Measurements from ENCODE around the gene KCNN3.

The KCNN3 gene

DNA sequence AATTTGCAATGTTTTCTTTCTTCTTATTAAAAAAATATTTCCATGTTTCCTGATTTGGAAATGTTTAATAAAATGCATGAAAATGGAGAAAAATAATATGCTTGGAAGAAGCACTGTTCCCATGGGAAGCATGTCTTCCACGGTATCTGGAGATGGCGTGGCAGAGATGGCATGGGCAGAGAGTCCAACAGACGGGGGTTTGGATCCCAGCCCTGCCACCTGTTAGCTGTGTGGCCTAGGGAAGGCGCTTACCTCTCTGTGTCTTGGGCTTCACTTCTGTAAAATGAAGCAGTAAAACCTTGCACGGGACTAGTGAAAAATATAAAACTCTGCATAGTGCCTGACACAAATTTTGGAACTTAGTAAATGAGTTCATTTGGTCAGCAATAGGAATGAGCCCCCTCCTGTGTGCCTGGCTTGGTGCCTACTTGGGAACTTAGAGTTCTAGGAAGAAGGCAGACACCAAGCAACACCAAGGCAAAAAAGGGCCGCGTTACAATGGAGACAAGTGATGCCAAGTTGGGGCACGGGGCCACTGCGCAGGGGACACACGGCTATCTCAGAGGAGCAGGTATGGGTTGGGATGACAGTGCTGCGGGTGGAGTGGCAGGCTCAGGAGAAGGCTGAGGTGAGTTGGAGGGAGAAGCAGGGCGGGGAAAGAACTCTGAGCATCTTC, 124.2 kb downstream of the KCNN3 start:
- no peak for DNase-seq

DNA sequence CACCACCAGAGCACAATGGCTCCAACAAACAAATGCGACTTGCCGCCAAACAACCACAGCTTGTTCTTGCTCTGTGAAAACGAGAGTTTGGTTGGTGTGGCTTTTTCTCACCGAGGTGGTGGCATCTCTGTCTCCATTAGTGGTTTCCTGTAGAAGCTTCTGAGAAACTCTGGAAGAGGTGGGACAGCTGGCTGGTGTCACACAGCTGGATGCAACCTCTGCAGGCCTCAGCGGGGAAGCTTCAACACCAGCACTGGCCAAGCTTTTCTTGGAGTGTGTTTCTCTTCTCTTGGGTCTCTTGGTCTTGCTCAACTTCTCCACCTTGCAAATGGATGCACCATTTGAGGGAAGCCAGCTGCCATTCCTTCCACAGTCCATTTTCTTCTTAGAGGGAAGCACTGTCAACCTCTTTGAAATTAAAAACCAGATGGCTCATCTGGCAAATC, 124.8 kb downstream of the KCNN3 start:
- no peak for DNase-seq

DNA sequence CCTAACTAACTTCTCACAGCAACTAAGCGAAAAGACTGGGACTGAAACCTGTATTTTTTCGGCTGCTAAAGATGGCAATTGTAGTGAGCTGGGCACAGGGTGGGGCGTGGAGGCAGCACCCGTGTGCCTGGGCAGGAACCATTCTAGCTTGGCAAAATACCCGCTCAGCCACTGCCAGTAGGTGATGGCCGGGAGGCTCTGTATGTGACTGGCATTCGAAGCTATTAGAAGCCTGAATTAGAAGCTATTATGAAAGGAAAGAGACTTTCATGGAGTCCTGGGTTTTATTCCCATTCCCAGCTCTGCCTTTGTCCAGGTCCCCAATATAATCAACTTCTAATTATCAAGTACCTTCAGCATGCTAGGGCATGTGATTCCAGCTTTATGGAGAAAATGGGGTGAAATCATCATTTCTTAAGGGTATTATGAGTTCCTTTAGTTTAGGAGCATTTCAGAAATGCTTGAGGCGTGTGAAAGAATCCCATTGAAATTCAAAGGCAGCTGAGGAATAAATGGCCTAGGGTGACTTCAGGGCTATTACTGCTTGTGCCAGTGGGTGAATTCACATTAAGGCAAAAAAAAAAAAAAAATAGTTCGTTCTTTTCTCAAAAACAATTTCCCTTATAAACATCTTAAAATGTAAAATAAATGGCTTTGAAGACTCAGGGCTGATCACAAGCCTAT, 125.6 kb downstream of the KCNN3 start:
- no peak for DNase-seq

DNA sequence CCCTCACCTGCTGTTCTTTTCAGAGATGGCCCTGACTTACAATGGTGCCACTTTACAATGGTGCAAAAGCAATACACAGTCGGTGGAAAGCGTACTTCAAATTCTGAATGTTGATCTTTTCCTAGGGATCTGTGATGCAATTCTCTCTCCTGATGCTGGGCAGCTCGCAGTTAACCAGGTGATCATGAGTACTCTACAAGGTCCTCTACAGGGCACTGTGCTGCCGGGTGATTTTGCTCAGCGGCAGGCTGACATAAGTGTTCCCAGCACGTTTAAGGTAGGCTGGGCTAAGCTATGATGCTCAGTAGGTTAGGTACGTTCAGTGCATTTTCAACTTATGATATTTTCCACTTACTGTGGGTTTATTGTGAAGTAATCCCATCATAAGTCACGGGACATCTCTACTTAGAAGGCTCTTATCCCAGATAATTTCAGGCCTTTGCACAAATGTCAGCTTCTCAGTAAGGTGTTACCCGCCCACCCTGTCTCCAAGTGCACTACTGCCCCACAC, 126.5 kb downstream of the KCNN3 start:
- DNase-seq, result no peak

DNA sequence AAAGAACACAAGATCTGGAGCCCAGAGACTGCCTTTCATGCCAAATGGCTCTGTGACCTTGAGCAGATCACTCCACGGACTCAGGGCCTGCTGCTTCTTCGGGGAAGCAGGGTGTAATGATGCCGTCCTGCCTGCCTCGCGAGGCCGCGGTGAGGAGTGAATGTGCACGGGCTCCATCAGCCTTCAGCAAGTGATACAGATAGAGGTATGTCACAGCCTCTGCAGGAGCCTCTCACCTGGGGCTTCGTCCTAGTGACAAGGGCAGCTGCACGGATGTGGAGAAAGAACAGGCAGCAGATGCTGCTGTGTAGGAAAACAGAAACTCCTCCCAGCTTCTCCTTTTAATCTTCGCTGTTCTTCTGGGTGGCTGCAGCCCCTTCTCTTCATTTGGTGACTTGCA, 127.5 kb downstream of the KCNN3 start:
- DNase-seq, result no peak

DNA sequence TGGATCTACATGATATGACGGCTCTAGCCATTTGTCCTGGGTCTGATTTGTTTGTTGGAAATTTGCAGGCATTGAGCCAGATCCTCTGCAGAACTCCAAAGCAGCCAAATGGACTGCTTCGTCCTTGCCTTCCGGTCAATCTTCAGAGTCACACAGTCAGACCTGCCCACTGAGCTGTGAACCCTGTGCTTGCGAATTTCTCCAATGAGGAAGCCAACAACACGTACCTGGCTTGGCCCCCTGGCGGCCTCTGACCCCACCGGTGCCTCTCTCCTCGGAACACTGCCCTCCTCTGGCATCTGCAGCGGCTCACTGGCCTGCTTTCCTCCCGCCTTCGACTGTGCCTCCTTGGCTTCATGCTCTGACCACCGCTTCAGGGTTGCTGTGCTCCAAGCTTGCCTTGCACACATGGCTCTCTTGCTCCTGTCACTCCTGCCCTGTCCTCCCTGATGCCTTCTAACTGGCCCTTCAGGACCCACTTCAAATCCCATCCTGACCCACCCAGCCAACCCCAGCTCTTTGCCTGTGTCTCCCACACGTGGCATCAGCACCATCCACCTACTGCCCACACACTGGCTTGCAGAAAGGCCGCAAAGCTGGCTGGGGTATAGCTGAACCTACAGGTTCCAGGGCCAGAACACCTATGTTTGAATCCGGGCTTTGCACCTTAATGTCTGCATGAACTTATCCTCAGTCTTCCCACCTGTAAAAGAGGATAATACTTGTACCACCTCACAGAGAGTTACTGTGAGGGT, 128.2 kb downstream of the KCNN3 start:
- DNase-seq, result peak; percentile 40

DNA sequence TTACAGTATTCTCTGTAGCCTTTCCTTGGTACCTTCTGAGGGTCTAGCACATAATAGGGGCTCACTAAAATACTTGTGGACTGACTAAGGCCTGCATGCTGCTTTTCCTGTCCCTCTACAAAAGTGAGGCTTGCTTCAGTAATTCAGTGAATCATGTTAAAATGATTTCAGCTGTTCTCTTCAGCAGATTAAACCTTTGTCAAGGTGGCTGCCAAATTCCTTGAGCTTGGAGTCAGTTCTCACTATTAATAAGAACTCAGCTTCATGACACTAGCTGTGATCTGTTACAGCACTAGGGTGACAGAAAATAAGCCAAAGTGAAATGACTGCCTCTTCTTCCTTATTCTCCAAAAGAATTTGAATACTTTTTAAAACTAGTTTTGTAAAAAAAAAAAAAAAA, 128.8 kb downstream of the KCNN3 start:
- no peak for DNase-seq

DNA sequence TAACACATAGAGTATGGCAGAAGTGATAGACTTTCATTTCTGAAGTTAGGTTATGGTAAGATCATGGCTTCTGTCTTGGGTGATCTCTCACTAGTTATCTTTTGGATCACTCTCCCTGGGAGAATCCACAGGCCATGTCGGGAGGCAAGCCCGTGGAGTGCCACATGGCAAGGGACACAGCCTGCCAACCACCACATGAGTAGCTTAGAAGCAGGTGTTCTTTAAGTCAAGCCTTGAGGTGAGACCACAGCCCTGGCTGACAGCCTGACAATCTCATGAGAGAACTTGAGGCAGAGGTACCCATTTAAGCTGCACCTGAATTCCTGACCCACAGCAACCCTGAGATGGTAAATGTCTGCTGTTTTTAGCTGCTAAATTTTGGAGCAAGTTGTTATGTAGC, 130.4 kb downstream of the KCNN3 start:
- no peak for DNase-seq

DNA sequence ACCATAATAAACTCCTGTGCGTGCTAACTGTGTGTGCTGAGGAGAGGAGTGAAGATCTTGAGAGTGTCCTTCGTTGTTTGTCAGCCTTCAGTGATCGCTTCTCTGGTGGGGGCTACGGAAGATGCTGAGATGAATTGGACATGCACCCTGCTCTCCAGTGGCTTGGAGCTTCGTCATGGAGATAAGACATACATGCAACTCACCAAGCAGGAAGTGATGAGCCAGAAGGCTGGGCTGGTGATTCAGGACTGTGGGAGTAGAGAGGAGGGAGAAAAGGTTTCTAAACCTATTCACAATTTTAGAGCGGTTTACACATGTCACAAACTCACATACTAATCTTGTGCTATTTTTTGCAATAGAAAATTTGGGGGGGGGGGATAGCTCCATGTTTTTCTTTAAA, 133.2 kb downstream of the KCNN3 start:
- DNase-seq, result no peak

DNA sequence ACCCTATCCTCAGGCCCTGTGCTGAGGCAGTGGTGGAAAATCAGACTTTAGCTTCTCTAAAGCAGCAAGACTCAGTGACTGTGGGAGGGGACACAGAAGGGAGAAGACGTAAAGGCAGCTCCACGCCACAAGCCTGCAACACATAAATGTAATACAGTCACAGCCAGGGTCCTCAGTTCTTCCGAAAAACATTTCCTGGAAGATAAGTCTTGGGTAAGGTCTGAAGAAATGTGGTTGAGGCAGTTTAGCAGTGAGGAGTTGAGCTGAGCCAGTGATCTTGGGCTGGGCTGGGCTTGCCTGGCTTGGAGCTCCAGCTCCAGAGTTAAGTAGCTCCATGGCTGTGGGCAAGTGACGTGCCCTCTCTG, 134.3 kb downstream of the KCNN3 start:
- no peak for DNase-seq

DNA sequence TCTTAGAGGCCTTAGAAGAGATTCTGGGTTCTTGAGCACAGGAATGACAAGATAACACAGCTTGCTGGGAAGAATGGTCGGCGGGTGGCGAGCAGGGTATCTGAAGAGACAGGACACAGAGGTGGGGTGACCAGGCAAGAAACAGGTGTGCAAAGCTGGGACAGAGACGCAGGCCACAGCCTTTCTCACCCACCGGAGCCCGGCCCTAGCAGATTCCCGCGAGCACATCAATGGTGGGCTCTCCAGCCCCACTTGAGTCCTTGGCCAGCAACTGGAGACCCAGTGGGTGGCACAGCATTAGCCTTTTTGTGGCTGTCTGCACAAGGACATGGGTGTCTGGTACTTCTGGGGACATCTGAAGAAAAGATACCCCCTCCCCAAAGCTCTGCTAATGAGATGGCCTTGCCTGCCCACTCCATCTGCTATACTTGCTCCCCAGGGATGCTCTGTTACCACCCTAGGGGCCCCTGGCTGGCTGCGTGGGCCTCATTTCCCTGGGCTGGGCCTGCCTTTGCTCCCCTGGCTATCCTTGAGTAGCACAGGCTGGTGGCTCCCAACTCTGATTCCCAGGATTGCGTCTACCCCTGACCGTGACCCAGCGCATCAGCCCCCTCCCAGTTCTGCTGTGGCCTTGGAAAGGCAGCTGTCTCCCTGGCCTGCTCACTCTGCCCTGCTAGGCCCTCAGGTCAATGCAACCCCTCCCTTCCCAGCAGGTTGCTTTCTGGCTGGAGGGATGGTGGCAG, 134.8 kb downstream of the KCNN3 start:
- no peak for DNase-seq

DNA sequence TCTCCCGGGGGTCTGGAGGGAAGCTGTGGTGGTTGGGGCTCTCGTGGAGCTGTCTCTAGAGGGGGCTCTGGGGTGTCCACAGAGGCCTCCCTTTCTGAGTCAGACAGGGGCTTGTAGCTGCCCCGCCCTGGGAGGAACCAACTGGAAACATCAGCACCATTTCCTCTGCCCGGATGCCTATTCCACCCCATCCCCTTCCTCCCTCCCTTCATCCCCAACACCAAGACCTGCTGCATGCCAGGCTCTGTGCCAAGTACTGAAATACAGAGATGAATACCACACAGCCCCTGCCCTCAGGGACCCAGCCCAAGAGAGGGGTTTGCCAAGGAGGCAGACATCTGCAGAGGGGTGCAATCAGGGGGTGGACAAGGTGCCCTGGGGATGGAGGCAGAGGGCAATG, 136.5 kb downstream of the KCNN3 start:
- DNase-seq, result no peak

DNA sequence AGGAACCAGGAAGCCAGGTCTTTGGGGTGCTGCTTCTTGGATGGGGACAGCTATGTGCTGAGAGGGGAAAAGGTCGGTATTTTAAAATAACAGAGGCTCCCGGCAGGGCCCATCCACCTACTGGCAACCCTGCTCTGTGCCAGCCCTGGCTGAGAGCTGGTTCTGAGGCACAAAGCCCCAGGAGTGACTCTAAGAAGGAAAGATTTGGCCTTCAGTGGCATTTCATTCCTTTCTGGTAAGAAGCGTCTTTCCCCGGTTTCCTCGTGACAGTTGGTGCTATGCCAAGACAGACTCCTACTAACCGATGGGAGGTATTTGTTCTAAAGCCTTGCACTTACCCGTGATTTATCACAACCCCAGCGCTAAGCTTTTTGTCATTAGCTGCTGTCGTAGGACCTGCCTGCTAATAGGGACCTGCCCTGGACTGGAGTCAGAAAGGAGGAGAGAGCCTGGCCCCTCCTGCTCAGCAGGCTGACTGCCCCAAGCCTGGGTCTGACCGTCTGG, 139.0 kb downstream of the KCNN3 start:
- no peak for DNase-seq

DNA sequence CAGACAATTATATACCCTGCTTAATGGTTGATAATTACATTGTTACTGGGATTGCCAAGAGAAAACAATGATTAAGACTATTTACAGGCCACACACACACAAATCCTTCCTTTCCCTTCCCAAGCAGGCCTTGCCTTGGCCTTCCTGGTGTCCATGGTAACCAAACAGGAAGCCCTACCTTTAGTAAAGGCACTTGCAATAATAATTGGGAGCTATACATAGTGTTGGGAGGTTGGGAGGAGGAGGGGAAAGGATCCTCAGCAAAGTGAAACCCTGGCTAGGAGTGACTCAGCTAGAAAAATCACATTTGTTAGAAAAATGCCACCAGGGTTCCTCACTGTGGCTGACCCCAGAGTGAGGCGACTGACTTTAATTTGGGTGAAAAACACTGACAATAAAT, 139.8 kb downstream of the KCNN3 start:
- DNase-seq, result no peak

DNA sequence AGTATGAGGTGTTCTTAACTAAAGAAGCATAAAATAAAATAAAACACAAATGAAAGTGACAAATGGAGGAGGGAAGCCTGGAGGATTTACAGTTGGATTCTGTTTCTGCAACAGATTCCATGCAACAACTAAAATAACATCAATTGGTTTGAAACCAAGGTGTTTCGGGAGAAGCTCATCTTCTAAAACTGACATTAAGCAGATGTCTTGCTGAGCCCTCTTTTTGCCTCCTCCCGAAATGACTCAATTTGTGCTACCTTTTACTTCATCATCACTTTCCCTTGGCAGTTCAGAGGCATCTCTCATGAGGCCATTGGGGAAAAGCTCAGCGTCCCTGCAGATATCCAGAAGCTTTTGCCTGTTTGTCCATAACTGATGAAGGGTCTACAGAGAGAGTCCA, 140.5 kb downstream of the KCNN3 start:
- no peak for DNase-seq

DNA sequence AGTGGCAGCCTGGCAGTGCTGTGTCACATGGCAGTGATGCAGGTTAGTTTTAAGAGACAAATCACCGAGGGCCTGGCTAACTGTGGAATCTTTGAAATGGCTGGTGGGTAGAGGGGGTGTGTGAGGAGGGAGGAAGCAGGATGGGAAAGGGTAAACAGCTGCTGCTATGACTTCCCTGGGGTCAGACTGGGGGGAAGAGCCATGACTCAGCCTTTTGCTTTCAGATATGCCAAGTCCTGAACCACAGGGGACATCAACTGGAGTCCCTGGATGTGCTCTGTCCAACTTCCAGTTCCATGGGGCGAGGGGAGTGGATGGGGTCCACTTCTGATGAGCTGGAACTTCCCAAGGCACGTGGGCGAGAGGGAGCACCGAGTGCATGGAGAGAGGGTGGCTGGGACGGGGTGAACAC, 141.0 kb downstream of the KCNN3 start:
- DNase-seq, result no peak

DNA sequence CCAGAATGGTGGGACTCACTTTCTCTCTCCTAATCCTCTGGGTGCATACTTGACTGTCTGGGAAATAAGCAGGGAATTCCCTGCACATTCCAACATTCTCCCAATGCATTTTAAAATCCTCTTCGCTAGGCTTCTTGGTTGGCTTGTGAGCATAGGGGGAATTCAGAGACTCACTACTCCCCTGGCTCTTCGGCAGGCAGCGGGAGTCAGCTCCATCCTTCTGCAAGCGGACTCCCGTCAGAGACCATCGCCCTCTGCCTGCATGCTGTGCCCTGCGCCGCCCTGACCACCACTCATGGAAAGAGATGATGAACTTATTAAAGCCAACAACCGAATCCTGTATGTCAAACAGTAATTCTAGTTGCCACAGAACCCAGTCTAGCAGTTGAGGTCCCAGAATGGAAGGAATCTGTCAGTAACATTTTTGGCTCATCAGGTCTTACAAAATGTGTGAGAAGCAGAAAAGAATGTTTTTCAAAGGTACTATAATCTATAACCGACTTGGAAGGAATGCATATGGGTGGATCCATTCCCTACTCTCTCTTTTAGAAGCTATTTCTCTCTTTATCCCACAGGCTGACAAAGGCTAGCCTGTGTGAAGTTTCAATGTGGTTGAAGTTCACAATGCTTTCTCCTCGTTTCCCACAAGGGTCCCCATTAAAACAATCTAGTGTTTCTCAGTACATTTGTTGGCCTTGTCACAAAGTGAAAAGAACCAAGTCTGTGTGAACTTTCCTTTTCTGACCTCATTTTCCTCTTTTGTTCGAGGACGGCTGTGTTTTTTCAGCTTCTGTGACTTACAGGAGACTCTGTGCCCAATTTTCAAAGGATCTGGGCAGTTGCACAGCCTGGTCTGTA, 143.0 kb downstream of the KCNN3 start:
- DNase-seq, result no peak

DNA sequence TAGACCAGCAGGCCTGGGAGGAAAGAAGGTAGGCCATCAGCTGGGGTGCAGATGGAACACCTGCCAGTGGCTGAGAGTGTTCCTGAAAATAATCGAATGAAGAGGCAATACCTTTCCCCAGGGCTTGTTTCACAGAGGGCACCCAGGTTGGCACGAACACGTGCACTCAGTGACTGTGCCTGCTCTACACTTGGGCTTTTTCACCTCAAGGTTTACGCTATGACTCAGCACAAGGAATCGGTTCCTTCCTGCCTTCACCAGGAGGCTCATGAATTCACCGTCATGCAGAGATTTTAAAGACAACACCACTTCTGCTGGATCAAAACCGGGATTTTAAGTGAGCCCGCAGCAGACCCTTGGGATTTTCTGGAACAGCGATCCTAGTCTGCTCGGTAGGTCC, 143.6 kb downstream of the KCNN3 start:
- no peak for DNase-seq

DNA sequence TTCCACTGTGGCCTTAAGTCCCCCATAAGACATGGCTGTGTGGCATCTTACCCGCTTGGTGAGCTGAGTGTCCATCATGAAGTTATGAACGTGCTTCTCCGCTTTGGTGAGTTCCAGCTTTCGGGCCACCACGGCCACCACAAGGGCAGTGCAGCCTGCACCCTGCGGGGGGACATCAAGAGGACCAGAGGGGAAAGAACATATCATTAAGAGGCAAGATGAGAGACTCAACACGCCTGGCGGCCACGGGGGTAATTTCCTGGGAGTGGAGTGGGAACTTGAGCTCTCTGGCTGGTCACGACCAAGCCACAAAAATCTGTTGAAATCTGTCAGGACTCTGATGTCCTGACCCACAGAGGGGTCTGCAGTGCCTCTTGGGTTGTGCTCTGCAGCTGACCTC, 144.2 kb downstream of the KCNN3 start:
- no peak for DNase-seq

DNA sequence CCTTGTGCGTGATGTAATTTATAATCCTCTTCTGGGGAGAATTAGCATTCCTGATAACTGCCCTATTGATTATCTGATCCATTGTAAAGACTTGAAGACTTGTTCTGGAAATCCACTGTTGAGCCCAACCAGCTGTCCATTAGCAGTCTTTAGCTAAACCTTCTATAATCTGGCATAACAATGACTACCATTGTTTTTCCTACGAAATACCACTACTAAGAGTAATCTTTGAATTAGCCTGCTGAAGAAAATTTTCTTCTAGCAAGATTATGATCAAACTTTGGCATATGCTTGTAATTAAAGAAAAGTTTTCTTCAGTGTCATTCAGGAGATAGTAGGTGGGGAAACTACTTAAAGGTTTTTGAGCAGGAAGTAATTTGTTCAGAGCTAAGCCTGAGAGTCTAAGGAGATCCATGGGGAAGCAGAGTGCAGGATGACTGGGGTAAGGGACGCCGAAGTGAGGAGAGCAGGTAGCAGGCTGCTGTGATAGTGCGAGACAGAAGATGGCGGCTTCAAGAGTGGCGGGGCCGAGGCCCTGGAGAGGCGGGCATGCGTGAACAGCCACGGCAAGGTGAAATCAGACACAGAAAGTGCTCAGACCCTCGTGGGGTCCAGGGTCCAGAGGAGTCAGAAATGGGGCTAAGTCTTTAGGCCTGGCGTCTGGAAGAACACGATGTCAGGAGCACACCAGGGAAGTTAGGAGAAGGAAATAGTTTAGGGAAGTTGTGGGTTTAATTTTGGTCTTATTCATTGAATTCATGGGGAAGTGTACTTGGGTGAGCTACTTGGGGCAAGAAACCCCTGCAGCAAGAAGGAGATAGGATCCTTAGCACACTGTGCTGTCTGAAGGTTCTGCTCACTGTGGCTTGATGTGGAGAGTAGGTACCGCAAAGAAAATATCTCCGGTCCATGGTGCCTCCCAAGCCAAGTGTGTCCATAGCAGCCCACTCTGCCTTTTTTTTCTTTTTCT, 149.5 kb downstream of the KCNN3 start:
- no peak for DNase-seq
